HepG2 (cell line): ENCODE results near the gene SEC16A. TPM values are rescaled to one million over a fixed set of nuclear protein-coding genes. Genes with fewer than 3 reads are reported as not detected.

Source experiments
- CREM ChIP-seq, 2 experiments: sonication (generic) in 1 of 2; formaldehyde crosslinking in 1 of 2; IDR thresholded peaks; 2 replicates each; pipeline versions ENCODE4 v1.4.0 to v1.6.1; 2016 to 2020; ENCODE audit warnings: antibody characterized with exemption in 1 of 2, mild to moderate bottlenecking in 1 of 2, missing genetic modification reagents in 1 of 2
- EED ChIP-seq: sonication (generic); formaldehyde crosslinking; IDR thresholded peaks from 2 replicates; pipeline ENCODE4 v1.5.0; 2020; ENCODE audit warnings: mild to moderate bottlenecking, missing genetic modification reagents
- FOSL2 ChIP-seq: sonication (generic); formaldehyde crosslinking; IDR thresholded peaks from 2 replicates; pipeline ENCODE4 v1.4.0; 2020; ENCODE audit warnings: missing genetic modification reagents
- KAT2B ChIP-seq: fragments of 150-350 bp; IDR thresholded peaks from 2 replicates; pipeline ENCODE4 v1.6.1; 2014; ENCODE audit warnings: low read depth, low read length, borderline replicate concordance
- MEIS1 ChIP-seq: sonication (generic); formaldehyde crosslinking; IDR thresholded peaks from 2 replicates; pipeline ENCODE4 v1.9.0; 2021; ENCODE audit warnings: mild to moderate bottlenecking, missing genetic modification reagents, moderate library complexity, borderline replicate concordance
- MYC ChIP-seq: sonication (generic); formaldehyde crosslinking; IDR thresholded peaks from 2 replicates; pipeline ENCODE4 v1.9.0; 2021; ENCODE audit warnings: missing genetic modification reagents, borderline replicate concordance
- SALL1 ChIP-seq: sonication (generic); formaldehyde crosslinking; IDR thresholded peaks from 2 replicates; pipeline ENCODE4 v1.8.0; 2022; ENCODE audit warnings: mild to moderate bottlenecking, missing genetic modification reagents
- SNAPC4 ChIP-seq: sonication (generic); formaldehyde crosslinking; IDR thresholded peaks from 2 replicates; pipeline ENCODE4 v1.4.0; 2020; ENCODE audit warnings: mild to moderate bottlenecking, missing genetic modification reagents
- ZNF318 ChIP-seq: sonication (generic); formaldehyde crosslinking; IDR thresholded peaks from 2 replicates; pipeline ENCODE4 v1.4.0; 2020; ENCODE audit warnings: mild to moderate bottlenecking, missing genetic modification reagents
- ZNF34 ChIP-seq: sonication (generic); formaldehyde crosslinking; IDR thresholded peaks from 2 replicates; pipeline ENCODE4 v1.4.0; 2020; ENCODE audit warnings: mild to moderate bottlenecking, missing genetic modification reagents, borderline replicate concordance
- ZNF343 ChIP-seq: sonication (generic); formaldehyde crosslinking; IDR thresholded peaks from 2 replicates; pipeline ENCODE4 v1.4.0; 2020; ENCODE audit warnings: mild to moderate bottlenecking, missing genetic modification reagents
- ZNF350 ChIP-seq: sonication (generic); formaldehyde crosslinking; IDR thresholded peaks from 2 replicates; pipeline ENCODE4 v1.4.0; 2020; ENCODE audit warnings: mild to moderate bottlenecking, low read depth, missing genetic modification reagents, borderline replicate concordance
- polyA plus RNA-seq, 8 experiments: library from polyadenylated mRNA; depleted of rRNA in 3 of 8; stranded (reverse) in 7 of 8; unstranded in 1 of 8; fragments of >200 nt; fragmentation: Illumina TruSeq in 4 of 8; extraction: Trizol in 4 of 8; gene quantifications; 2 replicates each; pipeline versions ENCODE4 v1.2.1 to v1.2.3, GENCODE V29; 2011 to 2016; ENCODE audit warnings: low read depth in 4 of 8, missing spikeins in 1 of 8, mixed read lengths in 1 of 8; ENCODE audit not compliant: insufficient read depth in 1 of 8
- total RNA-seq, 5 experiments: library from RNA; depleted of rRNA; stranded (reverse); fragments of >200 nt; fragmentation: Illumina TruSeq; extraction: Trizol; gene quantifications; 2 replicates each; pipeline ENCODE4 v1.2.3, GENCODE V29; 2016; ENCODE audit warnings: low read depth in 1 of 5

The SEC16A gene
- total and polyA plus RNA-seq, 2 of the 13 experiments (the other 11 are each of a cell fraction or from before 2014, with no cell fraction given), result 15.9 to 18.9 TPM

DNA sequence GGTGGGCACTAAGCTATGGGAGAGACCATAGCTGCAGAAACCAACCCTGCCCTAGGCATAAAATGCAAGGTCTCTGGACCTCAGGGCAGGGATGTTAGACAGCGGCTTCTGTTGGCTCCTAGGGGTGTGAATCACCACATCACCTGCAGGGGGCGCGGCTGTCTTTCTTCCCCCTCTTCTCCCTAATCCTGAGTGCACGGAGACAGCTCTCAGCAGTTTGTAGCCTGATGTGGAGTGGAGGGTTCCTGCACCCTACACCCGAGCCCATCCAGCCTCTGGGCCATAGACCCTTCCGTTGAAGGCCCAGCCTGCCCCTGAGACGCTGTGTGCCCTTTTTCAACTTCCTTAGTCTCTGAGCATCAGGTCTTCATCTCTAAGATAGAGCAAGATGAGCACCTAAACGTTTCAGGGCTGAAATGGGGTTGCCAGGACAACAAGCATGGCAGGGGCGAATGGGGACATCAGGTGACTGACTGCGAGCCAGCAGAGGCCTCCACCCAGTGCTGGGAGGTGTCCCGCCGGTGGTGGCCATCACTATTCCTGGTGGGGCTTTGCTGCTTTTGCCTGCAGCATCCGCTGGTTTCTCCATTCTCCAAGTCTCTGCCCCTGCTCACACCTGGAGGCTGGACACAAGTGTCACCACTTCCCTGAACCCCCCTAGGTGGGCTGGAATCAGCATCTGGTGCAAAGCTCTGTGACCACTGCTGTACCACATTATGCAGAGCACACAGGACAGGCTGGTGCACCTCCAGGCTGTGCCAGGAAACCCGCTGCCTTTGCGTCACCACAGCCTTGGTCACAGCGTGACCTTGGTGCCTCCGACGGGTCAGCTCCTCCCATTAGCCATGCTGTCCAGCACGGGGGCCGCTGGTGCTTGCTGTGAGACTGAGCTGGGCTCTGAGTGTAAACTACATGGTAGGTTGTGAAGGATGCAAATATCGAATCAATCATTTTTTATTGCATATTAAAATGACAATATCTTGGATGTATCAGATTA lies 2.5 kb upstream of the SEC16A start (continued):
- TF ChIP-seq SNAPC4 (CRISPR knock-in tag) (0 out of 2 replicates have a peak, but pooled peaks have one; percentile 27), KAT2B (no peak), ZNF350 (CRISPR knock-in tag) (peak; percentile 23; the same call in 1 of the 2 replicates), CREM (IDR thresholded peaks at IDR 0.05) (0 out of 2 replicates have a peak, but pooled peaks have one; percentile 27), CREM (CRISPR knock-in tag; IDR thresholded peaks at IDR 0.05) (no peak), SALL1 (peak; percentile 20; the same call in 1 of the 2 replicates), FOSL2 (CRISPR knock-in tag) (peak; percentile 46), MEIS1 (0 out of 2 replicates have a peak, but pooled peaks have one; percentile 46), ZNF343 (CRISPR knock-in tag) (no peak), ZNF318 (0 out of 2 replicates have a peak, but pooled peaks have one; percentile 60), EED (peak; percentile 40; the same call in 1 of the 2 replicates), ZNF34 (CRISPR knock-in tag) (0 out of 2 replicates have a peak, but pooled peaks have one; percentile 37), MYC (CRISPR knock-in tag) (peak; percentile 22; the same call in 1 of the 2 replicates)
